ENCODE results near the gene RS1.

Gene RS1

DNA sequence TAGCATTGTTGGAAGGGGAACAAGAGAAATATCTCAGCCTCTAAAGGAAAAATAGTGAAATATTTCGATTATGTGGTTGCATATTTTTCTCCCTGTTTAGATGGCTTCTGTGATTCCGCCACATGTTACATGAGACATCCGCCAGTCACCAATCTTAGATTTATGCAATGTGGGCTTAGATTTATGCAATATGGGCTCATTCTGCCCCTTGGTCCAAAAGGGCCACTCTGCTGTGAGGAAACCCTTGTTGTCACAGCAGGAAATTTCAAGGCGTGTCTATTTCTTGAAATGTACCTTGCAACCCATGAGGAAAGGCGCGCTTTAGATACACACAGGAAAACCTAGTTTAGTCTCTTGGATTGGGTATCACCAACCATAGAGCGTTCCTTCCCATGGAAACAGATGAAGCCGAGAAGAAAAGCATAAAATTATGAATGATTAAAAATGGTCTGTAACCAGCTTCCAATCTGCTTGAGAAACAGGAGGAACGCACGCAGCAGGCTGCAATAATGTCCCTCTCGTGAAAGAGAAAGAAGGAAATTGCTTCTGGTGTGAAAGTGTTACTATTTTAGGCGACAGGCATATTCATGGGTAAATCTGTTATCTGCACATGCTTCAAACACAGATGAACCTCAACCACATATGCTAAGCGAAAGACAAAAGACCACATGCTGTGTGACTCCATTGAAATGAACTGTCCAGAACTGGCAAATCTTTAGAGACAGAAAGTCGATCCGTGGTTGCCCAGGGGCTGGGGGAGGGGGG lies 3.7 kb downstream of the RS1 start:
- DNase-seq, result no peak

DNA sequence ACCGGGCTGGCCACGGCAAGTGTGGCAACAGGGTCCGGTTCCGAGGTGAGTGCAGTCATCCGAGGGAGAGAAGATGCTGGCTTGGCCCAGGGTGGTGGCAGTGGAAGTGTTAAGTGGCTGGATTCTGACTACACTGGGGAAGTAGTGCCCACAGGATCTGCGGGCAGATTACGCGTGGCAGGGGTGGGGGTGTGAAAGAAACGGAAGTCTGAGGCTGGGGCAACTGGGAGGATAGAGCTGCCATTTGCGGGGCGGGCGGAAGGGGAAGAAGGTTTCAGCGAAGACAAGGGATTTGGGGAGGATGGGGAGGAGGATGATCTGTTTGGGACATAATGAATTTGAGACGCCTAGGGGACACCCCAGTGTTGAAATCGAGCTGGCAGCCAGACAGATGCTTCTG lies 5.3 kb downstream of the RS1 start:
- DNase-seq, result no peak

DNA sequence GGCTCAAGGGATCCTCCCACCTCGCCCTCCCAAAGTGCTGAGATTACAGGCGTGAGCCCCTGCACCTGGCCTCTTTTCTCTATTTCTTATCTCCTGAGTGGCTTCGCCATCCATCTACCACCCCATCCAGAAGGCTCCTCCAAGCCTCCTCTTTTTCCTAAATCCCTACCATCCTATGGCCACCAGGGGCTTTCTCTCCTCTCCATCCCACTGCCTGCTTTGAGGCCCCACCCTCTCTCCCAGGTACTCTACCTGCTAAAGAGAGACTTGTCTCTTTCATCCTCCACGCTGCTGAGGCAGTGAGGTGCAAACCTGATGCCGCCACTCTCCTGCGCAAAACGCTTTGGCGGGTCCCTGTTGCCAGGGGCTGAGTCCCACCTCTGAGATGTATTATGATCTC lies 7.0 kb downstream of the RS1 start:
- DNase-seq, result no peak

DNA sequence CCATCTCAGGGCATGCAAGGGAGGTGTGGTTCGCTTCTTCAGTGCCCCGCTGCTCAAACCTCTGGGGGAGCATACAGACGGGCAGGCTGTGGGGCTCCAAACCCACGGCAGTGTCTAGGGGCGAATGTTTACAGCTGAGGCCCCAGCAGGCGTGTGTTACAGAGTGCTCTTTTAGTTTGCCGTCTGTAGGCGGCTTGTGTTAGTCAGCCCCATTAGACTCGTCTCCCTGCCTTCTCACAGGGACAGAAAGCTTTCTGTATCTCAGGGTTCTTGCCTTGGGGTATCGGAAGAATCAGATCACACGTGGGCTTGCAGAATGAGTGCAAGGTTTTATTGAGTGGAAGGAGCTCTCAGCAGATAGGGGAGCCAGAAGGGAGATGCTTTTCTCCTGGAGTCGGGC lies 10.6 kb downstream of the RS1 start:
- no peak for DNase-seq

DNA sequence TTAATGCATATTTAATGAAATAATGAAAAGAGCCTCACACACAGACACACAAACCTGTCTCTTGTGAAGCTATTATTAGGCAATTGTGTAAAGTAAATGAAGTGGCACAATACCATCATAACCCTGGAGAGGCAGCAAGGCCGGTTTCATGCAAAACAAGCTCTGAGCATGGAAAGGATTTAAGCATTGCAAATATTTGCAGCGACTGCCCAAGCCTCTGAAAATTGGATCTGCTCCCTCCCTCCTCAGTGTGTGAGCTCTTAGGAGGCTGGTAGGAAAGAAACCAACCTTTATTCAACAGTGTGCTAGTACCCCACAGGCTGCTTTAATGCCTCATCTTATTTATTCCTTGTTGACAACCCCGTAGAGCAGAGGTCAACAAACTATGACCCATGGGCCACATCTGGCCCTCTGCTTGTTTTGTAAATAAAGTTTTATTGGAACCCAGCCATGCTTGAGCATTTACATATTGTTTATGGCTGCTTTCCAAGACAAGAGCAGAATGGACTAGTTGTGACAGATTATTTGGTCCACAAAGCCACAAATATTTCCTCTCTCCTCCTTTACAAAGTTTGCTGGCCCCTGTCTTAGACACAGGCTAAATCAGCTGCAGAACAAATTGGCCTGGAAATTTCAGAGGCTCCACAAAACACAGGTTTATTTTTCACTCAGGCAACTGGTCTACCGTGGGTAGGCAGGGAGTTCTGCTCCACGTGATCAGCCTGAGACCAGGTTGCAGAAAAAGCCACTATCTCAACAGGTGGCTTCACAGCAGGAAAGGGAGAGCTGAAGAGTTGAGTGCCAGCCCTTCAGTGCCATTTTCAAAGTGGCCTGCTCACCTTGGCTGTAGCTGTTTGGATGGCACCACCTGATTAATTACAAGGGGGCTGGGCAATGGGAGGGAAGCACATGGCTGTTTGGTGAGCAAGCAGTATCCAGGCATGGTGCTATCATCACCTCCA lies 16.8 kb downstream of the RS1 start:
- DNase-seq, result no peak

DNA sequence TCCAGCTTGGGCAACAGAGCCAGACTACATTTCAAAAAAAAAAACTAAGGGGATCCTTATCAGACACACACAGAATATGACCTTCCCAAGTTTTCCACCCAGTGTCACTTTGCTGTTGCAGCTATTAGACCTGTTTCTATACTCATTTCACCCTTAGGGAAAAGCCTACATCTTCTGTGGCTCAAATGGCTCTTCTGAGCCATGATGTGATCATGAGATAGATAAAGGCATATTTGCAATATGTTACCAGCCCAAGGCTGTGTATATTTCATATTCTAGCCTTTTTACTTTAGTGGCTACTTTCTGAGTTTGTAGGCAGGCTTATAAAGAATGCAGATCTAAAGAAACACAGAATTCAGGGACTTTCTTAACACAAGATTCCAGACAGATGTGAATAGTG lies 19.3 kb downstream of the RS1 start:
- no peak for DNase-seq

DNA sequence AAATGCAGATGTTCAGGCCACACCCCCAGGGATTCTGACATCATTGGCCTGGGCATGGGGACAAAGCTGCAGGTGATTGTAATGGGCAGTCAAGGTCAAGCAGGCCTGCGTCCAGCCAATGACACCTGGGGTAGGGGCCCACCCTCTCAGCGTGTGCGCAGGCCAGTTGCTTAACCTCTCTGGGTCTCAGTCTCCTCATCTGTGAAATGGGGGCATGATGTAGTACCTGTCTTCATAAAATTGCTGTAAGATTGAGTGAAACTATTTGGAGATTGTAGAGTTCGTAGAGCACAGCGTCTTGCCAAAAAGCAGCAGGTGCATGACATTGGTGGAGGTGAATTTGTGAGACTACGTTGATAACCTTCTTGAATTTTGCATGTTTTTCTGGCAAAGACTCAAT lies 21.2 kb downstream of the RS1 start:
- no peak for DNase-seq

DNA sequence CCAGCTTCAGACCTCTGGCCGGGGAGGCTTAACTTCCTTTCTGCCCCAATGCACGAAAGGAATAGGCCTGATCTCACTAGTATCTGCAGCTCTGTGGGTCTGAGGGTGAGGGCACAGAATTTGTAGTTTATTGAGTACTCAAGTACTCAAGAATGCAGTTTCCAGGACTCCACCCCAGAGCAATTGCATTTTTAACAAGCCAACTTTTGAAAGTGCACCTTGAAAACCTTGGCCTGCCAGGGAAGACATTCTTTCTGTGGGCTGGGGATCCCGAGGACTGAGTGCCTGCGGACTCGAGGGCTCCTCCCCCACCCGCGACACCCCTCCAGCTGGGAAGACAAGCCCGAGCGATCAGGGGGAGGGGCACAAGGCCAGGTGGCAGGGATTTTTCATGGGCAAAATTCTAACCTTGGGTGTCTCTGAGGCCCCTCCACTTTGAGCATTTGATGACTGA lies 22.4 kb downstream of the RS1 start:
- no peak for DNase-seq

DNA sequence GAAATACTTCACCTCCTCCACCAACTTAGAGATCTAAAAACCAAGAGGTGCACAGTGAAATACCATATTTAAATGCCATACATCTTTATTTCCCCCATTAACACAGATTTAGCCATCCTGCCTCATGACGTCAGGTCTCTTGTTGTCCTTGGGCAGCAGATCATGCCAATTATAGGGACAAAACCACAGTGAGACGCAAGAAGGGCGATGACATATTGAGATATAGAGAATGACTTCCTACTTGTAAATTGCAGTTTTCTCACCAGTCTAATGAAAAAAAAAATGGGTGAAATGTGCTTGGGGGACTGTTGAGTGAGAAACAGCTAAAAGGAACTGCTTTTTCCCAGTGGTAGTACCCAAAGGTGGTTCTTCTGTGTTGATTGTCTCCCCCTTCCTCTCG lies 24.3 kb downstream of the RS1 start:
- DNase-seq, result no peak

DNA sequence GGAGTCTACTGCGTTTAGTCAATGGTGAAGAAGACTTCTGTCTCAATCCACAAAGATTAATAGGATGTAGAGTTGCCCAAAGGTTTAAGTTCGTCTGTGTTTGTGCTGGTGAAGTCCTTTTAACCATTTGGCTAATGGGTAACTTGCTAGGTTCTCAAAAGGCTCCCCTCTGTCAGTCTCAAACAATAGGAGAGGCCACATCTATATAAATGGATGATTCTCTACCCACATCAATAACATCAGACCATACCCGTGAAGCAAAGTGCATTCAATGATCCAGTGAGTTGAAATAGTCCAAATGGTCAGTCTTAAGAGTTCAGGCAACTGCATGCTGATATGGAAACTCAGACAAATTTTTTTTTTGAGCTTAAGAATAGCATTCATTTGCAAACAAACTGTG lies 28.1 kb downstream of the RS1 start:
- DNase-seq, result no peak

DNA sequence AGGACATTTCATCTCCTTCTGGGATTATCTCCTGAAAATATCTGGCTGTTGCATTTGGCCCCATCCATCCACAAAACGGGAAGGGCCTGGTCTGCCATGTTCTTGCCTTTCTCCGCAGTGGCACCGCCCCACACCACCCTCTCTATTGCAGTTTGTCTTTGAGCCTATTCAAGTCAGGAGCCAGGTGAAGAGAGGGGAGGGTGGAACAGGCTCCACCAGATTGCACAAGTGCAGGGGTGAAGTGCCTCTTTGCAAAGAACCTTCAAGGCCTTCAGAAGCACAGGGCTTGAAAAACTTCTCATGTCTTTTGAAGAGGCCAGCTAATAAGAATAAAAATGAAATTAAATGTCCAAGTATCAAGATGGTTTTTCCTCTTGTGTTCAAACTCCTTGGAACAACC lies 28.7 kb downstream of the RS1 start:
- no peak for DNase-seq

DNA sequence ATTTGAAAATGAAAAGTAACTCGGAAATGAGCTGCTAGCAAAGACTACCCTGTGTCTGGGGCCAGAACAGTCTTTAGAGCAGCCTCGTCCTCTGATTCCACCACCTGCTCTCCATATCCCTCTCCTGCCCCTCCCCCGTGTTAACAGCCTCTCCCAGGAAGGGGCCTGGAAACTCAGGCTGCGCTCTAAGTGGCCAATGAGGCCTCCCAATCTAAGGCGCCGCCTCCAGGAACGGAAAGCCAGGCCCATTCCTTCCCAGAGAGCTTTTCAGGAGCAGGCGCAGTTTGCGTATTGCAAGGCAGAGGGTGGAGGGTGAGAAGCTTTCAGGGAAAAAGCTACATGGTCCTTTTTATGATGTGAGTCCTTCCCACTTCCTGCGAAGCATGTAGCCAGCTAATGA lies 31.2 kb downstream of the RS1 start:
- DNase-seq, result no peak

DNA sequence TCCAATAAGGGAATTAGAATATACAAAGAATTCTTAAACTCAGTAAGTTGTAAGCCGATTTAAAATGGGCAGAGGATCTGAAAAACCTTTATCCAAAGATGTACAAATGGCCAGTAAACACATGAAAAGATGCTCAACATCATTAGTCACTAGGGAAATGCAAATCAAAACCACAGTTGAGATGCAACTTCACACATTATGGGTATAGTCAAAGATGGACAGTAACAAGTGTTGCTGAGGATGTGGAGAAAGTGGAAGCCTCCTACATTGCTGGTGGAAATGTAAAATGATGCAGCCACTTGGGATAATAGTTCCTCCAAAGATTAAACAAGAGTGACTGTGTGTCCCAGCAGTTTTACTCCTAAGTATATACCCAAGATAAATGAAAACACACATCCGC lies 32.6 kb downstream of the RS1 start:
- no peak for DNase-seq

DNA sequence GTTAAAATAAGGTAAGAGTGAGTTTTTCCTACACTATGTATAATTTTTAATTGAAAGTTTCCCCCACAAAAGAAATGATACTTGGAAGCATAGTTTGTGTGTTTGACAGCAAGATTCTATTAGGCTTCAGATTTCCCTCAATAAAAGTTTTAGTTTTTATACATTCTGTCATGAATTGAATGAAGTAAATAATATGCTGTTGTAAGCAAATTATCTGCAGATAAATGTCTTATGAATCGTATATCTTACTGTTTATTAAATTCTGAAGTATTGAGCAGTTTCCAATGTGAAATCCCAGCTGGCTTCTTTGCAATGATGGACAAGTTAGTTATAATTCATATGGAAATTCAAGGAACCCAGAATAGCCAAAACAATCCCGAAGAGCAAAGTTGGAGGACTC lies 33.5 kb downstream of the RS1 start:
- DNase-seq, result no peak

DNA sequence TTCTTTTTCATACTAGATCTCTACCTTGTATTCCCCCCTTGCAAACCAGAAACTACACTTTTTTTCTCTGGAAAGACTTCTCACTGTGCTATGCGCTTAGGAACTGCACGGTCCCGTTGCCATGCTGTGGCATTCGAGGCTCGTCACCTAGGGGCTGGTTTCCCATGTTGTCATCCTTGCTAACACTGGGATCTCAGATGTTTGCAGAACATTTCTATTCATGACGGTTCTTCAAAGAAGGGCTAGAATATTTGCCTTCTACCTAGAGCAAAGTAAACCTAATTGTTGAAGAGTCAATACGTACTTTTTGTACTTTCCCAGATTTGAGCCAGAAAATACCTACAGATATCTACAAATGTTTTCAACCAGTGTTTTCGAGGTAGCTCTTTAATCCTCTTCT lies 41.0 kb downstream of the RS1 start:
- no peak for DNase-seq

DNA sequence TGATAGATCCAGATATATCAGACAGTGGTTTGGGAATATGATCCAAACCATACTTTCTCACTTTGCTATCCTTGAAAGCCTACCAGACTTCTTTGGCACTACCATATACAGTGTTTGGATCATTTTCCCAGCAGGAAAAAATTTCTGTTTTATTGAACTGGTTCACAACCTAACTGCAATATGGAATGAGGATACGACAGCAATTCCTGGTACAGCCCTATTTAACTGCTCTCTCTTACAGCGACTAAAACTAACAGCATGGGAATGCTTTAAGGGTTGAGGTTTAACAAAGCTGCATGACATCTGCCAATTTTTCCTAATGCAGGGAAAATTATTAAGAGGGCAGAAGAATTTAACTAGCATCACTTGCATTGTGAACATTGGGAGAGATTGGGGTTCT lies 47.3 kb downstream of the RS1 start:
- no peak for DNase-seq

DNA sequence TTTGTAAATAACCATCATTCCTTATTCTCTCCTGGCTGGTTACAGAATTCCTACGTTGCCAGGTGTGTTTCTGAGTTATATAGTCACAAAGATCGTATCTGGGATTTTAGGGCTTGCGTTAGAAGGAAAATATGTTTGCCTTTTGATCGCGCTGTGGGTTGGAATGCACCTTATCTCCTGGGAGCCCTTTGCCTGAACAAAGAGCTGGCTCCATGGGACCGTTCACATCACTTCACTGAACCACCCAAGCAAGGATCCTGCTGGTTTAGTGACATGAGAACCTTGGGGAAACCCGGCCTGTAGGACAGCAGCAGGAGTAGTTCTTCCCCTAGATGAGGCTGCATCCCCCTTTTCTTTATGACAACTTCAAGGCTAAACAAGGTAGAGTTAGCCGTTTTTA lies 51.6 kb downstream of the RS1 start:
- no peak for DNase-seq

DNA sequence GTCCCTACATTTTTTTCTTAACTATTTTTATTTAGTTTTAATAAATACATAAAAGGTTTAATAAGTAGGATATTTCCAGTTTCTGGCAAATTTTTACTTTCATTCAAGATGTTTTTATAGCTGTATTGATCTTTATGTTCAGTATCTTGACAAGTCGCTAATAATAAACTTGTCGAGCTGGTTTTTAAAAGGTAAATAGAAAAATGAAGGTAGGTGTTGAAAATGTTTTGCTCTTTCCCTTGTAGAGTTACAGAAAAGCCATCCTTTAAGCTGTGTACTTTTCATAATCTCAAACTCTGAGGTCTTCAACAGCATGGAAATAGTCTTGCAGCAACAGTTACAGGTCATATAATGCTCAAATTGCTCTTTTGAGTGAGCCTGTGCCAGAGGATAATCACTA lies 52.6 kb downstream of the RS1 start:
- no peak for DNase-seq

DNA sequence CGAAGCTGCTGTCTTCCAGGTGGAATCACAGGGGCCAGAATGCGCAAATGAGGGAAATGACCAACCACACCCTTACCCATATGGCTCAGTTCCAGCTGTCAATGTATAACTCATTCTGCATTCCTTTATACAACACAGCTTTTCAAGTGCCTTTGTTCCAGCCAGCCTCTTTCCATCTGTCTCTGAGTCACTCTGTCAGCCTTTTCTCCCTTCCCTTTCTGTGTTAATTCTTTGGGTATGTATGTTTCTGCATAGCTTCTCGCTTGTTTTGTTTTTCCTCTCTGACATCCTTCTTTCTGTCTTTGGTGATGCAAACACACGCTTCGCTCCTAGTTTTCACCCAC lies 54.5 kb downstream of the RS1 start:
- no peak for DNase-seq

DNA sequence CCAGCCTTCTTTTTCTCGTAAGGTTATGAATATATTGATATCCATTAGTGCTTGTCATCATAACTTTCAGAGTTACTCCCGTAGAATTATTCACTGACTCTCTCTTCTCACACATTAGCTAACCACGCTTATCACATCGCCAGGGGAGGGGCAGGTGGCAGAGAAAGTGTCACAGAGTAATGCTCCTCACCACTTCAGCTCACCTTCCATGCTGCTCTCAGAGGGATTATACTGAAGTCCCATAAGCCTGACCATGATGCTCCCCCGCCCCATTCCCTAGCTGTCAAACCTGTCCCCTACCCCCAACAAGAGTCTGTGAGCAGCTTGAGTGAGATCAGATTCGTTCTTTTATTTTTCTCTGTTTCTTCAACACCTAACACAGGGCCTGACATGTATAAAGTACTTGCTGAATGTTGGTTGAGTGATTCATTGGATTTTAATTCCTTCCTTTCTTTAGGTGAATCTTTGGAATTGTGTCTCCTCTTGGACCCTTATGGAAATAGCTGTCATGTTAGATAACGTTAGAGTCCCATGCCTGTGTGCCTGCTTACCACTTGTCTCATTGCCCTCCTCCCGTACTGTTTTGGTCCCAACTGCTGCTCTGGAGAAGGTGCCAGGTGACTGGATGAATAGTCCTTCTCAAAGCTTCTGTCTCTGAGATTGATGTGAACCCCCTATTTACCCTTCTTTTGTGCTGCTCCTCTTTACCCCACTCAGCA lies 55.1 kb downstream of the RS1 start:
- DNase-seq, result no peak

DNA sequence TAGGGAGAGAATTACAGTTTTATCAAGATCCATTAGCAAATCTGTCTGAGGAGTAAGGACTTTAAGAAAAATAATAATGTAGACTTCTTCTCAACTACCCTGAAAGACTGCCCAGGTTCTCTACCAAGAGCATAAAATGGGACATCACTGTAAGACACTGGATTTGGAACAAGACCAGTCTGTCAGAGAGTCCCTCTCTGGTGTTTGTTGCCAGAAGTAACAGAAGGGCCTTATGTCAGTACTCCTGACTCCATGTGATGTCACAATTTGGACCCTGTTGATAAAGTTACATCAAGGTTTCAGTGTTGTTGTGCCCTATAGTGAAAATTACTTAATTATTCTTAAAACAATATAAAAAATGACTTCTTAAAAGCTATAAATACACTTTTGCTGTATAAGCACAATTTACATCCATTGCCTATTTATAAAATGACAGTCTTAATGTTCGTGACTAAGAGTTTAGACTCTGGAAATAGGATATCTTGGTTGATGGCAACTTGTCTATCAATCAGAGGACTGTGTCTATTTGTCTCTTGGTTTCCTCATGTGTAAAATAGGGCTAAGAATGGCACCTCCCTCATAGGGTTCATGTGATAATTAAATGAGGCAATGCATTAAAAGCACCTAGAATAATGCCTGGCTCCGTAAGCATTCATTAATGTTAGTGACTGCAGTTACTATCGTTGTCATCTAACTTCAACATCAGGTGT lies 57.8 kb downstream of the RS1 start:
- no peak for DNase-seq

DNA sequence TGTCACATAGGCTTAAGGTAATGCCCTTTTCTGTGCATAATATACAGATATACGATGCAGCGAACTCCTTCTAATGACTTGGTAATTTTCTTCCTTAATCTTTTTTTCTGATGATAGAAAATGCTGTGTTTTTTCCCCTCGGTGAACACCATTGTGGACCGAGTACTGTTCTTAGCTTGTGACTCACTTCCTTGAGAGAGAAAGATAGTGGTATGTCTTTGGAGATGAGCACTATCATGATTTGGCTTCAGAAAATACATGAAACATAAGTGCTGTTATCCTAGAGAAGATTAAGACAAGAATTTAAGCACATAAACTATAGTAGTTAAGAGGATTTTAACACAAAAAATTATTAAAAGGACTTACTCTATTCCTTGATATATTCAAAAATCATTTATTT lies 63.9 kb downstream of the RS1 start:
- no peak for DNase-seq

DNA sequence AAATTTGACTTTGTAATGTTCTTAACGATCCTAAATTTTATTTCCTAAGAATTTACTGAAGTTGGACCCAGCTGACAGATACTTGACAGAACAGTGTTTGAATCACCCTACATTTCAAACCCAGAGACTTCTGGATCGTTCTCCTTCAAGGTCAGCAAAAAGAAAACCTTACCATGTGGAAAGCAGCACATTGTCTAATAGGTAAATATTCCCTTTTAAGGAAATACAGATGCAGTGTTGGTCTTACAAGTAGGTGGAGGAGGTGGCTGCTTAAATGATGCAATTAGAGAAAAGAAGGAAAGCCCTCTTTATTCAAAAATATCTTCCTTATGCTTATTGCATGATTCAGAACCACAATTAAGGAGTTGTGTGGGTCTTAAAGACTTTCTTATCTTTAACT lies 73.5 kb downstream of the RS1 start:
- DNase-seq, result no peak

Data from stimulated activated CD4-positive, alpha-beta T cell treated with anti-CD3 and anti-CD28 coated beads, Interleukin-4, amount 100 ng/mL, for 24 hours (primary cell).